GM21515 (cell line): ENCODE data around the gene GLDN.

Experiments used
- ATAC-seq: cut with Tn5 transposase; IDR thresholded peaks from one replicate; pipeline ENCODE4 v1.9.1; 2021; ENCODE audit not compliant: unreplicated experiment

GLDN gene

DNA sequence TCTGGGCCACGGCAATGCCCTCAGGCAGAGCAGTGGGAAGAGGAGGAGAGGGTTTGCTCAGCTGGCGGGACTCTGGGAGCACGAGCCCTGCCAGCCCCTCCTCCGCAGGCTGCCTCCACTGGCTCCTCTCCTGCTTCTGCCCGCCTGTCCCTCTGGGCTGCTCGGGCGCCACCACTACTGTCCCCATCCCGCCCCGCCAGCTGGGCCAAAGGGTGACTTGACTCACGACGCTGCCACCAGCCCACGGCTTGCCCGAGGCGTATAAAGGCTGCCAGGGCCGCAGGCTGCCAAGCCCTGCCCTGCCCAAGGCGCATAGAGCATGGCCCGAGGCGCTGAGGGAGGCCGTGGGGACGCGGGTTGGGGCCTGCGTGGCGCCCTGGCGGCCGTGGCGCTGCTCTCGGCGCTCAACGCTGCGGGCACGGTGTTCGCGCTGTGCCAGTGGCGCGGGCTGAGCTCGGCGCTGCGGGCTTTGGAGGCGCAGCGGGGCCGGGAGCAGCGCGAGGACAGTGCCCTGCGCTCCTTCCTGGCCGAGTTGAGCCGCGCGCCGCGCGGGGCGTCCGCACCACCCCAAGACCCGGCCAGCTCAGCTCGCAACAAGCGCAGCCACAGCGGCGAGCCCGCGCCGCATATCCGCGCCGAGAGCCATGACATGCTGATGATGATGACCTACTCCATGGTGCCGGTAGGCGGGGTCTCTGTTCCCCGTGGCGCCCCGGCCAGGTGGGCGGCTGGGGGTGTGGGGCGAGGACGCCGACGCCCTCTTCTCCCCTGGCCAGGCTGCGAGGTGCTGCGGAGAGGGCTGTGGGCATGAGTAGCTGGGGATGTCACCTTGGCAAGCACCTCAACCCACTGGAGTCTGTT, at the start of gene GLDN:
TSS of gene GLDN (plus strand) at position 290 of the 861 bp plus-strand sequence. CDS start at position 320, 30 bp downstream.
- ATAC-seq: no peak

DNA sequence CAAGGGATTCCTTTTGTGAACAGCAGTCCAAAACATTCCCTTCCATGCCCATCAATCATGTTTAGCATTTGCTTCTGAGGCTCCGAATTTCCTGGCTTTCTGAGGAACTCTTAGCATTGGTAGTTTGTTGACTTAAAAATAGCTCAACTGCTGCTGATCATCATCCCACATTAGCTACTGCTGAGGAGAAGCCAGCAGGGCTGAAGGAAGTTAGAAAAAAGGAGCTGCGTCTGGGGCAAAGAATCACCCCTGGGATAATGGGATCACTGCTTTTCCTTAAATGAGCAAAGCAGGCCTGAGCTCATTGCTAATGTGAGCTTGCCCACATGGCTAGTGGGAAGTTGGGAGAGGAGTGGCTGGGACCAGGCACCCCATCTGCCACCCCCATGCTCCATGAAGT, 42.8 kb upstream of the GLDN start:
- ATAC-seq: no peak

DNA sequence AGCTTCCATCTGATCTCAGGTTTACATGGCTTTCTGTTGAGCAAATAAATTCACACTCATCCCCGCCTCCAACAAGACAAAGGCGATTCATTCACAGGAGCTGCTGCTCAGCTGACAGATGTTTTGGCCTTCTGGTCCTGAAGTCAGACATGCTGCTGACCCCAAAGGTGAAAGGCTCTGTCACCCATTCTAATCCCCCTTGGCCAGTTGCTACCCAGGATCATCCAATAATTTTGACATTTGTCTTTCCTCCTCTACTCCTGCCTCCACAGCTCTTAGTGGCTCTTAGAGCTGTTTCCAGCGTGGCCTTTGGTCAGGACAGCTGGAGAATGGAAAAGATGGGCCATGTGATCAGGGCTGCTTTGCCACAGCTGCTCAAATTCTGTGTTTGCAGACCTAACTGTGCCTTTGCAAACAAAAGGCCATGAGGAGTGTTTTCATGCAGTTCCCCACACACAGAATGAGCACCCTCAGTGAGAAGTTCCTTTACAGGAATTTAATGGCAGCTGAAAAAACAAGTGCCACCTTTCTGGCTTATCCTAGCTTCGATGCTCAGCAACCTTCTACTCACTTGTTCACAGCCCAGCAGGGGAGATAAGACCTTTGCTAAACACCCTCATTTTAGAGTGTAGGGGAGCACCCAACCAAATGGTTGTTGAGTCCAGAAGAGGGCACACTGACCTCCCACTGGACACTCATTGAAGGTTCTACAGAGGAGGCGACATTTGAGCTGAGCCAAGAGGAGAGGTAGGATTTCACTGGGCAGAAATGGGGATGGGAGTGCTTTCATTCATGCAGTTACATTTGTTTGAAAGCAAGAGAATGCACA, 42.1 kb upstream of the GLDN start:
- no peak for ATAC-seq

DNA sequence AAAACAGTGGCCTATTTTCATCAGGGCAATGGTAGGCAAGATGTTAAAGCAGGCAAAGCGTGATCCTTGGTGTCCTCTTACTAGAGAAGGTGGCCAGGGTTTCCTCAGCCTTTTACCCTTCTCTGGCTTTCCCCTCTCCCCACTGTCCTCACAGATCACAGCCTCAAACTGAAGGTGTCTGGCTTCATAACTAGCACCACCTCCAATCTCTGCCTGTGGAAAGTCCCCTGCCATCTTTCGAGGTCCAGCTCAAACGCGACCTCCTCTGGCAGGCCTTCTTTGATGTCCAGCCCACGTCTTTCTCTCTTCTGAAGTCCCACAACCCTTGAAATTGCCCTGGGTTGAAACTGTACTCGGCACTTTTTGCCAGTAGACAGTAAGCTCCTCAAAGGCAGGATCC, 39.0 kb upstream of the GLDN start:
- ATAC-seq: no peak

DNA sequence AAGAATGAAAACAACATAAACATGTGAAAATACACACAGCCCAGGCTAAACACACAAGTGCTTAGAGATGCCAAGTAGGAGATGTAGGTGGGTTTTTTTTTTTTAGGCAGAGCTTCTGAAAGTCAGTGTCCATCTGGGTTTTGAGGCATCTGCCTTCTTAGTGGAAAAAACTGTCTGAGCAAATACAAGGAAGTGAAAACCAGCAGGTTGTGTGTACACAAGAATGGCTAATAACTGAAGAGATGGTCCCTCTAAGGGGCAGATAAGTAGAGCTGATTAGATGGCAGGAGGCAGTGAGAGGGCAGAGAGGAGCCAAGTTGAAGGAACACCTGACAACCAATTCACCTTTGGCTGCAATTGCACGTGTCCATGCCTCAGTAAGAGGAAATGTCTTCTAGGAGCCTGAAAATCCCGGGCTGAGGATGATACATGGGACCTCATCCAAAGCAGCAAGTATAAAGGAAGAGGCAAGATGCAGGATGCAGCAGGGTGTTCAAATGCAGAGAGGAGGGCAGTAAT, 37.9 kb upstream of the GLDN start:
- ATAC-seq: no peak

DNA sequence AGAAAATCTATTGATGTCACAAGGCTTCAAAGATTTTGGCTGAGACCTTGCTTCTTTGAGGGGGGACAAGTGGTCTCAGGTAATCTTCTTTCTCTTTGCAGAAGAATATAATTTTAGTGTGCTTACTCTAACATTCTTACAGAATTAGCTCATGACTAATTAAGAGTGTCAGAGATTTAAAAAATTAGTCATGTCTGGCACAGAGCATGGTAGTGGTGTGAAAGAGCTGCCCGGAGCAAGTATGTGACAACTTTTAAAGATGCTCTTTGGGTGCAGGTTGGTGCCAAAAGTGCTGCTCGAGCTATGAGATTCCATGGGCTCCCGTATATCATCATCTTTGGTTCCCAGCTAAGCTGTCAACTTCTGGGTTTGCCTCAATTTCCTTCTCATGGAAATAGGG, 34.1 kb upstream of the GLDN start:
- no peak for ATAC-seq

DNA sequence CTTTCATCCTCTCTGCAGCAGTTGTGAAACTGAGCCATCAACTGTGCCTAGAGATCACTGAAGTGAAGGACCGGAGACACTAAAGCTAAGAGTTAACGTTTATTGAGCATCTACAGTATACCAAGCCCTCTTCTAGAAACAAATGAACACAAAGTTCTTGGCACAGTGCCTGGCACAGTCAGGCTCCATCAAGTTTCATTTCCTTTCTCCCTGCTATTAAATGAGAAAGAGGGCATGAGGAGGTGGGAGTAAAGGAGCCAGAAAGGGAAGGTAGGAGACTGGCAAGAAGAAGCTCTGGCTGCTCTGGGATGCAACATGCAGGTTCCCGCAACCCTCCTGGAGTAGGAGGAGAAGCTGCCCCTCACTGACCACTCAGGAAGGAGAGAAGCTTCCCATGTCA, 33.6 kb upstream of the GLDN start:
- ATAC-seq: no peak

DNA sequence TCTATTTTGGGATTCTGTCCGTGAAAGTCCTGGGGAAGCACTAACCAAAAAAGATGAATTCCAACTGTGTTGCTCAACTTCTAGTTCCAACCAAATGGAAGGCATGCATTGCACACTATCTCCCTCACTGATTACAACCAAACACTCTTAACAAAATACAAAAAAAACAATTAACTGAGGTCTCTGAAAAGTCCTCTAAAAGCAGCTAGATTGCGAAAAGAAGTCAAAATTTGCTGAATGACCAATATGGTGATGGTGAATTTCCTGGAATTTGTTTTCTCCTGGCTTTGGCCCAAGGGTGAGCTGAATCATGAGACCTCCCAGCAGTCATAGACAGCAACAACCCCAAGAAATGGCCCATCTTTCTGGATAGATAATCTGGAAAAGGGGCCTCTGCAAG, 31.4 kb upstream of the GLDN start:
- no peak for ATAC-seq

DNA sequence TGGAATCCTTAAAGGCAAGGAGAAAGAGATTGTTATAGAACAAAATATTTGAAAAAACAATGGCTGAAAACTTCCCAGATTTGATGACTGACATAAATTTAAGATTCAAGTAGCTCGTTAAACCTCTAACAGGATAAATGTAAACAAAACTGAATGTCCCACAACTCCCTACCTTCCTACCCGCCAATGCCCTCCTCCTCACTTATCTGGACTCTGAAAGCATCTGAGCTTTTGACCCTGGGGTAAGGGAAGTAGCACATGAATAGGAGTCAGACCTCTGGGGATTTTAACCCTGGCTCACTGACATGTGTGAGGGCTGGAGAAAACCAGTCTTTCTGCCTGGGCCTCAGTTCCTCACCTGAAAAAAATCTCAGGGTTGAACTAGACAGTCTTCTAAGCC, 29.9 kb upstream of the GLDN start:
- ATAC-seq: no peak

DNA sequence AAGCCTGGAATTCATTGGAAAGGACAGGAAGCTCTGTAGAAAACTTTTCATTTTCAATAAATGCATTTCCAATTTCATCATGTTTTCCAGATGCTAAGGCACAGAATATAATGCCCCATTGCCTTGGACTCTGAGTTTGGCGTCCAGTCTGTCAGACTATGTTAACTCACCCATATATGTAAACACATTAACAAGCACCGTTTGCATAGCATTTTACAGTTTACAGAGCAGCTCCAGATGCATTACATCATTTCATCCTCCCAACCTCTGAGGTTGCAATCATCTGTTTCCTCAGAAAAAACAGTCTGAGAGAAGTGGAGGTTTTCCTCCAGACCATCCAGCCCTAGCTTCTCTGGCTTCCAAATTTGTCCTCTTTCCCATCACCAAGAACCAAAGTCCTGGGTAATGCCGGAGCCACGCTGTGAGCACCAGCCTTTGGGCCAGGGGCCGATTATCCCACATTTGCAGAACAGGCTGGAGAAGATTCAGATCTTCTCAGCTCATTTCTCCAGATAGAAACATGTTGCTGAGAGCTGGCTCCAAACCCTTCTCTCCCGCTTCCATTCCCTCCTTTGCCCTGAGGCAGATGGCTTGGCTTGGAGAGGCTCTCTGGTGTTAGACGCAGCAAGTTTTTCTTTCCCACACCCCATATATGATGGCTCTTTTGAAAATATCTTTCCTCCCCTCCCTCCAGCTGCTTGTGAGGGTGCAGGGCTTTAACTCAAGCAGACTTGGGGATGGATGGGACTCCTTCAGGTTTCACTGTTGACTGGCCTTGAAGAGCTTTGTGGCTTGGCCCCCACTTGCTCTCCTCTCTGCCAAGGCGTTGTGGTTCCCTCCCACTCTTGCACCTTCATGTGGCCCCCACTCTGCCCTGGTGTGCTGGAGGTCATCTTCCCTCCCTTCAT, 29.0 kb upstream of the GLDN start:
- ATAC-seq: no peak

DNA sequence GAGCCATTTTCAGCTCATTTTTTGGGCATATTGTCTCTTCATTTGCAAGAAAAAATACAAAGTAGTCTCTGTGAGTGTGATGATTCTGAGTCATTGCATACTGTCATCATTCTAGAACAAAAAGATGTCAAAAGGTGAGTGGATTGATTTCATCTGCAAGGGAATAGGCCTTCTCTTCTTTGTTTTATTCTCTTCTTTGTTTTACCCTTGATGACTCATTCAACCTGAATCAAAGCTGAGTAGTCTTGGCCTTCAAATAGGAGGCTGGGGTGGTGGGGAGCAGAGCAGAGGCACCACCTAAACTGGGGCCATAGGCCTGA, 28.4 kb upstream of the GLDN start:
- ATAC-seq: no peak

DNA sequence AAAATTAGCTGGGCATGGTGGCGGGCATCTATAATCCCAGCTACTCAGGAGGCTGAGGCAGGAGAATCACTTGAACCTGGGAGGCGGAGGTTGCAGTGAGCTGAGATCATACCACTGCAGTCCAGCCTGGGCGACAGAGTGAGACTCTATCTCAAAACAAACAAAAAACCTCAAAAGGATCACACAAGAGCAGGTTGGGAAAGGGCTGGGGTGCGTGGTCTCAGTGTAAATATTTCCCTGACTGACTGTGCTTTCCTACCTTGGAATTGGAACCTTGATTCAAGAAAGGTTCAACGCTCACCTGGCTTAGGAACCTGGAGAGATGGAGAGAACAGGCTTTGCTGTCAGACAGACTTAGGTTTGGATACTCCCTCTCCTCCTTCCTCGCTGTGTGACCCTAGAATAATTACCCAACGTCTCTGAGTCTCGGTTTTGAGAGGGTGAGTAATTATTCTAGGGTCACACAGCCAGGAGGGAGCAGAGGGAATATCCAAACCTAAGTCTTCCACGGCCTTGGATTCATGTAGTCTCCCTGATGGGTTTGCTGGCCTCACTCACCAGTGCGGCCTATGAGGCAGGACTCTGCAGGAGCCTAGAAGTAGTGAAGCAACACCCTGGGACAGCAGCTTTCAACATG, 27.7 kb upstream of the GLDN start:
- no peak for ATAC-seq

DNA sequence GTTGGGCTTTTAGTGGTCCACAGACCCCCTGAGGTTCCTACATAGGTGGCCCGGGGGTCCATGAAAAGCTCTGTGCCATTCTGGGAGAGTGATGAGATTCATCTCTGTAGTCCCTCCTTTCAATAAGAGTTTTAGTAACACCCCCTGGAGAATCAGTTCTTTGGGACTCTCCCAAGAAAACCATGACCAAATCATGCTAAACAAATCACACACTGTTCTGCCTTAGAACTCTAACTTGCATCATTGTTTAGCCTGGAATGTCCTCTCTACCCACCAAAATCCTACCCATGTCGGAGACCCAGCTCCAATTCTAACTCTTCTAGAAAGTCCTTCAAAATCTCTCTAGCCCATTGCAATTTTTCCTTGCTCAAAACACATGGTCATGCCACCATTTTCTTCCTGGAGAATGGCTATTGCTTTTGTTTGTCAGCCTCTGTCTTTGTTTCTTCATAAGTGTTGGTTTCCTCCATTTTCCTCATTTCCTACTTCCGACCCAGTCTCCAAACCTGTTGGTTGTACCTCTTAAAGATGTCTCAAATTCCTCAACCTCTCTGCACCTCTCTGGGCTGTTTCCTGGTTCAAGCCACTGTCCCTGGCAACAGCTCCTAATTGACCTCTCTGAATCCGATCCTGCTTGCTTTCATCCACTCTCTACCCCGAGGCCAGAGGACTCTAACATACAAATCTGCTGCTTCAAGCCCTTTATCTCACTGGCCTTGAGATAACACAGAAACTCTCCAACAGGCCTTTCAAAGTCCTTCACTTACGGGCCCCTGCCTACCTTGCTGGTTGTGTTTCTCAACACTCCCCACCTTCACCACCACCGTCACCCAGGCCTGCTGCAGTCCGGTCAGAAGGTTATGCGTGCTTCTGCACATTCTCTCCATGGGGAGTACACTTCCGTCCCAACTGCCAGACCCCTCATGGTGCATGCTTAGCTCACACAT, 26.8 kb upstream of the GLDN start:
- ATAC-seq: no peak

DNA sequence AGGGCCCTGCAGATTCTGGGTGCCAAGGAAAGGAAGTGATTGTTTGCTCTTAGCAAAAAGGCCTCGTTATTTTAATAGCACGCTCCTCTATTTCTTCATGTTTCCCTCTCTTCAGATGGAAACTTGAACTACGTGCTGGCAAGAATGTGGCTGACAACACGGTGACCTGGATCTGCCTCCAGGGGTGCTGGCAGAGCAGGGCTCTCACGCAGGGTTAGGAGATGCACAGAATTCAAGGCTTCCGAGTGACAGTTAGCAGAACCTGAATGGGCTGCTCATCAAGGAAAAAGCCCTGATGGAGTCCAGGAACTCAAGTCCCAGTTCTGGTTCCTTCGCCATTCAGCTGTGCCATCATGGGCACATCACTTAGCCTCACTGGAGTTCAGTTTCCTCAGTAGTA, 25.7 kb upstream of the GLDN start:
- no peak for ATAC-seq

DNA sequence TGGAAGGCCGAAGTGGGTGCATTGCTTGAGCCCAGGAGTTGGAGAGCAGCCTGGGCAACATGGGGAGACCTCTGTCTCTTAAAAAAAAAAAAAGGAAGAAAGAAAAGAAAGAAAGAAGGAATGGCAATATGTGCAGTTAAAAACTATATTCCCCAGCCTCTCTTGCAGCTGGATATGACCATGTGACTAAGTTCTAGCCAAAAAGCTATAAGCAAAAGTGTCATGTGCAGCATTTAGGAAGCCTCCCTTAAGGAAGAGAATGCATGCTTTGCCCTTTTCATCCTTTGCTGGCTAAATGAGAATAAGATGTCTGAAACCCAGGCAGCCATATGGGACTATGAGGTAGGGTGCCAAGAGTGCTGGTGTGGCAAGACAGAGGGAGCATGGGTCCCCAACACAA, 24.8 kb upstream of the GLDN start:
- ATAC-seq: no peak

DNA sequence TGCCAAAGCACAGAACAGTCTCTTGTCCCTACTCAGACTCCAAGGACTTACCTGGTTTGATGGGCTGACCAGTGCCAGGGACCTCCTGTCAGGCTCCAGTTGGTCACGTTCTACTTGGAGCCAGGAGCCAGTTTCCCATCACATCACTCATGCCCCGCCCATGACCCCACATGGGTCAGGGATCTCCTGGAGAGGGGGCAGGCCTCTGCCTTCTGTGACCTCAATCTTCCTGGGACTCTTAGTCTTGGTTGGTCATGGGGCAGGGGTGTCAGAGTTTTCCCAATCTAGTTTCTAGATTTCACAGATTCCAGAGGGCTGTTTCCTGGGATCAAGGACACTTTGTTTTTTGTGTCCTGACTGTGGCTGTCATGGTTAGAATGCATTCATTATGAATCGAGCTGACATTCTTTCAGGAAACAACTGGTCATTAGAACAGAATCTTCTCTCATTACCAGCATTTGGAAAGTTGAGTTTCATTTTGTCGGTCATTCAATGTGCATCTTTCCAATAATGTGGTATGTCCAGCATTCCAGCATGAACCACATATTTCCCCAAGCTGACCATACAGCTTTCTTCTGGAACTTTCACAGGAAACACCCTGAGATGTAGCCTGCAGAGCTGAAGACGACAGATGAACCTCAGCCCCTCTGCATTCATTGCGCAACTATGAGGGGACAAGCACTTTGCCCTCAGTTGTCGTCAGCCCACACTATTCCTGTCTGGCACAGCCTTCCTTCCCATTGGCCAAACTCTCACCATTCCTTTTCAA, 22.9 kb upstream of the GLDN start:
- ATAC-seq: no peak

DNA sequence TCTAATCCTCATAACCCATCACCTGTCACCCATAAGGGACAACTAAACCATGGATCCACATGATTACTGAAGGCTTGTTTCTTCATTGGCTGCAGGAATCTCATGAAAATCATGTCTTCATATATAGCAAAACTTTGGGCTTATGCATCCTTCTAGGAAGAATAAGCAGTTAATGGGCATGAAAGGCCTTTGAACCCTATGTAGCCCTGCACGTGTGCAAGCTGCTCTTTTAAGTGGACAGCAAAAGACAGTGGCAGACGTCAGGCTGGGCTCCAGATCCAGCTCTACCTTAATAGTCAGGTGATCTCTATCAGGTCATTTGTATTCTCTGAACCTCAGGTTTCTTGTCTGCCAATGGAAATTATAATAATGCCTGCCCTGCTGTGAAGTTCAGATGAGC, 21.9 kb upstream of the GLDN start:
- no peak for ATAC-seq

DNA sequence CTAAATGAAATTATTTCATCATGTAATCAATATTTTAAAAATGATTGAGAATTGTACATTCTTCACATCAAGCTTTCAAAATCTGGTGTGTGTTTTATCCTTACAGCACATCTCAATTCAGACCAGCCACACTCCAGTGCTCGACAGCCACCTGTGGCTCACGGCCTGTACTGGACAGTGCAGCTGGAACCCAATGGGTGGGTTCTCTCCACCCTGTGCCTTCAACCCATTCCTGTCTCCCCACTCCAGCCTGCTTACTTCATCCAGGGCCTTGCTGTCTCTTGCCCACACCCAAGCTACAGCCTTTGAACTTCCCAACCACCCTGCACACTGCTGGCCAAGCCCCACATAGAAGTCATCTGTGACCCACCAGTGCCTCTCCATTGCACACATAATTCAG, 20.6 kb upstream of the GLDN start:
- ATAC-seq: no peak

DNA sequence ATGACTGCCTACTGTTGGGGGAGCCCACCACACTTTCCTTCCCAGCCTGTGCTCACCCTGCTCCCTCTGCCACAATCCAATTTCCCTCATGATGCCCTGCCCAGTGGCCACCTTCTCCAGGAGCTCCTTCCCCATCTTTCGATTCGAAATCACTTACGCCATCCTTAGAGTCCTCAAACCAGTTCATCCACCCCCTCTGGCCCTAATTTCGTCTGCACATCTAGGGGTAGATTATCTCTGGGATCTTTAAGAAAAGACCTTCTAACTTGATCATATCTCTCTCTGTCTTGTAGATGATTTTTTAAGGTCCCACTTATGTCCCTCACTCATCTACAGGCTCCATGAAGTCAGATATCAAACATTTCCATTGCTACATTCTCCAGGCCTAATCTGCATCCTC, 20.1 kb upstream of the GLDN start:
- ATAC-seq: no peak
